HepG2 (cell line): ENCODE data around the gene FXYD6. TPM values are rescaled to one million over a fixed set of nuclear protein-coding genes. Genes with fewer than 3 reads are reported as not detected.

Experiments used
- ATAC-seq: fragments of 200-7000 bp; cut with Tn5 transposase; 3 replicates; pipeline ENCODE4 v1.9.1; 2020; ENCODE audit warnings: mild to moderate bottlenecking, moderate library complexity
- BruUV-seq: library from RNA; stranded (reverse); fragments of 400-500 nt; replicated peaks from 2 replicates; lab custom pipeline; 2021; lab: Mats Ljungman, UMichigan
- CTCF ChIA-PET: fragments of 300-600 bp; formaldehyde crosslinking; extraction: SDS; loops from one replicate; lab custom pipeline; 2021; ENCODE audit warnings: low total read pairs, inconsistent platforms, low intra/inter-chr PET ratio; lab: Yijun Ruan, JAX
- POLR2A ChIA-PET: fragments of 350-600 bp; sonication (Branson Sonifier 250); formaldehyde crosslinking; loops from one replicate; lab custom pipeline; 2020; ENCODE audit warnings: antibody characterized with exemption, inconsistent platforms; lab: Yijun Ruan, JAX
- DNase-seq: peaks from one replicate; pipeline ENCODE4 v3.0.0-alpha.2; 2015; ENCODE audit warnings: low spot score
- FAIRE-seq: peaks from 3 replicates; lab custom pipeline; 2011; peaks lifted over from hg19 to GRCh38; lab: Jason Lieb, UNC
- H2AFZ ChIP-seq: one replicate; pipeline ENCODE4 v1.6.1; 2011; ENCODE audit warnings: low read length, inconsistent platforms
- H3K27ac ChIP-seq: fragments of 300-600 bp; 3 replicates; pipeline ENCODE4 v1.8.0; 2011; ENCODE audit warnings: mixed run types, mild to moderate bottlenecking, mixed read lengths, low read length, inconsistent platforms; ENCODE audit not compliant: insufficient read depth; ENCODE audit errors: extremely low read length
- H3K27me3 ChIP-seq, 2 experiments: fragments of 200-600 bp in 1 of 2; 2 replicates in 1 of 2; 3 replicates in 1 of 2; pipeline versions ENCODE4 v1.6.0 to v1.8.0; 2011; ENCODE audit warnings: low read length in 2 of 2, mild to moderate bottlenecking in 2 of 2, moderate library complexity in 2 of 2, inconsistent platforms in 1 of 2; ENCODE audit not compliant: insufficient read depth in 2 of 2, control insufficient read depth in 1 of 2
- H3K36me3 ChIP-seq, 2 experiments: fragments of 200-600 bp in 1 of 2; replicated peaks in 1 of 2; 2 replicates in 1 of 2; 3 replicates in 1 of 2; pipeline versions ENCODE4 v1.5.1 to v1.8.0; 2011; ENCODE audit warnings: low read length in 2 of 2, inconsistent platforms in 1 of 2; ENCODE audit not compliant: insufficient read depth in 2 of 2, control insufficient read depth in 1 of 2
- H3K4me1 ChIP-seq: 2 replicates; pipeline ENCODE4 v1.5.1; 2012; ENCODE audit warnings: low read length, inconsistent platforms; ENCODE audit not compliant: insufficient read depth
- H3K4me2 ChIP-seq: 2 replicates; pipeline ENCODE4 v1.6.0; 2011; ENCODE audit warnings: low read depth, low read length, inconsistent platforms
- H3K4me3 ChIP-seq, 3 experiments: fragments of 200-600 bp in 1 of 3; sonication (generic), shearing (Covaris generic) in 1 of 3; replicated peaks in 1 of 3; 2 replicates each; pipeline ENCODE4 v1.5.1; 2011 to 2016; ENCODE audit warnings: low read length in 3 of 3, inconsistent platforms in 2 of 3, low read depth in 2 of 3, mild to moderate bottlenecking in 2 of 3, control low read depth in 1 of 3, mixed read lengths in 1 of 3; ENCODE audit not compliant: insufficient read depth in 1 of 3
- H3K79me2 ChIP-seq: one replicate; pipeline ENCODE4 v1.6.1; 2011; ENCODE audit warnings: low read length, inconsistent platforms; ENCODE audit not compliant: insufficient read depth
- H3K9ac ChIP-seq: 2 replicates; pipeline ENCODE4 v1.6.0; 2011; ENCODE audit warnings: mild to moderate bottlenecking, low read depth, low read length, inconsistent platforms; ENCODE audit not compliant: insufficient read depth
- H3K9me3 ChIP-seq: 2 replicates; pipeline ENCODE4 v1.5.1; 2012; ENCODE audit warnings: mild to moderate bottlenecking, low read length
- H4K20me1 ChIP-seq: 2 replicates; pipeline ENCODE4 v1.6.0; 2011; ENCODE audit warnings: inconsistent platforms, mild to moderate bottlenecking, low read length, moderate library complexity; ENCODE audit not compliant: insufficient read depth
- GATAD1 ChIP-seq: IDR thresholded peaks from 2 replicates; pipeline ENCODE4 v1.6.1; 2016; ENCODE audit warnings: missing genetic modification reagents, missing compliant biosample characterization
- REL ChIP-seq: sonication (generic); formaldehyde crosslinking; conservative IDR thresholded peaks from 2 replicates; pipeline ENCODE4 v1.8.0; 2022; ENCODE audit warnings: mild to moderate bottlenecking, missing genetic modification reagents, moderate library complexity
- ZFP41 ChIP-seq: sonication (generic); formaldehyde crosslinking; IDR thresholded peaks from 2 replicates; pipeline ENCODE4 v1.4.0; 2020; ENCODE audit warnings: mild to moderate bottlenecking, missing genetic modification reagents, borderline replicate concordance
- ZFP82 ChIP-seq: sonication (generic); formaldehyde crosslinking; IDR thresholded peaks from 2 replicates; pipeline ENCODE4 v1.5.1; 2020; ENCODE audit warnings: mild to moderate bottlenecking, missing genetic modification reagents, borderline replicate concordance
- ZNF281 ChIP-seq: sonication (generic); formaldehyde crosslinking; IDR thresholded peaks from 2 replicates; pipeline ENCODE4 v1.4.0; 2020; ENCODE audit warnings: missing genetic modification reagents, borderline replicate concordance
- ZNF510 ChIP-seq: sonication (generic); formaldehyde crosslinking; IDR thresholded peaks from 2 replicates; pipeline ENCODE4 v1.4.0; 2020; ENCODE audit warnings: low read depth, mild to moderate bottlenecking, missing genetic modification reagents
- ZNF607 ChIP-seq: sonication (generic); formaldehyde crosslinking; IDR thresholded peaks from 2 replicates; pipeline ENCODE4 v1.5.1; 2020; ENCODE audit warnings: missing genetic modification reagents, mild to moderate bottlenecking, borderline replicate concordance
- ZNF879 ChIP-seq: sonication (generic); formaldehyde crosslinking; IDR thresholded peaks from 2 replicates; pipeline ENCODE4 v1.8.1; 2023; ENCODE audit warnings: missing genetic modification reagents
- WGBS: methylation state at CpG from one replicate; pipeline ENCODE4 v1.1.6; 2017; ENCODE audit warnings: low lambda C conversion rate; 5-methylcytosine and 5-hydroxymethylcytosine counted together
- in situ Hi-C: cut with HindIII; loops from 2 replicates; pipeline ENCODE4 v1.10.0; 2017; ENCODE audit warnings: low pct_unique_long_range_greater_than_20kb; ENCODE audit not compliant: extremely low pct_ligation_motif_present
- intact Hi-C: fragments of 100-400 bp; cut with micrococcal nuclease; formaldehyde crosslinking; loops from one replicate; pipeline ENCODE4 v1.10.0; 2022; ENCODE audit not compliant: unreplicated experiment
- polyA plus RNA-seq, 8 experiments: library from polyadenylated mRNA; depleted of rRNA in 3 of 8; stranded (reverse) in 7 of 8; unstranded in 1 of 8; fragments of >200 nt; fragmentation: Illumina TruSeq in 4 of 8; extraction: Trizol in 4 of 8; gene quantifications; 2 replicates each; pipeline versions ENCODE4 v1.2.1 to v1.2.3, GENCODE V29; 2011 to 2016; ENCODE audit warnings: low read depth in 4 of 8, missing spikeins in 1 of 8, mixed read lengths in 1 of 8; ENCODE audit not compliant: insufficient read depth in 1 of 8
- total RNA-seq, 5 experiments: library from RNA; depleted of rRNA; stranded (reverse); fragments of >200 nt; fragmentation: Illumina TruSeq; extraction: Trizol; gene quantifications; 2 replicates each; pipeline ENCODE4 v1.2.3, GENCODE V29; 2016; ENCODE audit warnings: low read depth in 1 of 5
- TF ChIP-seq, protein P1 (sequence below): IDR thresholded peaks from 2 replicates; pipeline ENCODE4 v1.6.1; 2016; ENCODE audit warnings: mild to moderate bottlenecking
- TF ChIP-seq, protein P2 (sequence below): sonication (generic); formaldehyde crosslinking; IDR thresholded peaks from 2 replicates; pipeline ENCODE4 v1.4.0; 2020; ENCODE audit warnings: low read depth, missing genetic modification reagents

Gene FXYD6
- total and polyA plus RNA-seq, 2 of the 13 experiments (the other 11 are each of a cell fraction or from before 2014, with no cell fraction given) = not detected

DNA sequence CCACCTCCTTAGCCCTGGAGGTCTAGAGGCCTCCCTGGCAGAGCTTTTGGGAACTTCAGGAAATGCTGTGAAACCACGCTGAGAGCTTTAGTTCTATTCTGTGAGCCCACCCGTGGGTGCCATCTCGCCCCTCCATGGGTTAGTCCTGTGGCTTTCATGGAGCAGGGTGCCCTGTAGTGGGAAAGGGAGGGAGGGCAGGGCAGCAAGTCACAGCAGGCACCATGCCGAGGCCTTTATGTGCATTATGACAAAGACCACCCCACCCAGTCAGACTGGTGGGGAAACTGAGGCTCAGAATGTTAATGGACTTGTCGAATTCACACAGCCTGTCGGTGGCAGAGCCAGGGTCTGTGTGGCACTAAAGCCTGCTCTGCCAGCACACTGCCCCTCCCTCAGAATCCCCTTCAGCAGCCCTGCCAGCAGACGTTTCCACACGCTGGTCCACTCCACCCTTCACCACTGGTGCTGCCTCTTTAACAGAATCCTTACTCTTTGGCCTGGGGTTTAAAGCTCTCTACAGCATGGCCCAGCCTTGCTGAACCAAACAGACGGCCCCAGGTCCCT lies 39.3 kb upstream of the FXYD6 start (continued):
- TF ChIP-seq ZNF281 (CRISPR knock-in tag) = no peak
- TF ChIP-seq GATAD1 (CRISPR knock-in tag) = no peak
- TF ChIP-seq ZFP82 (CRISPR knock-in tag) = no peak
- TF ChIP-seq, protein P1, sequence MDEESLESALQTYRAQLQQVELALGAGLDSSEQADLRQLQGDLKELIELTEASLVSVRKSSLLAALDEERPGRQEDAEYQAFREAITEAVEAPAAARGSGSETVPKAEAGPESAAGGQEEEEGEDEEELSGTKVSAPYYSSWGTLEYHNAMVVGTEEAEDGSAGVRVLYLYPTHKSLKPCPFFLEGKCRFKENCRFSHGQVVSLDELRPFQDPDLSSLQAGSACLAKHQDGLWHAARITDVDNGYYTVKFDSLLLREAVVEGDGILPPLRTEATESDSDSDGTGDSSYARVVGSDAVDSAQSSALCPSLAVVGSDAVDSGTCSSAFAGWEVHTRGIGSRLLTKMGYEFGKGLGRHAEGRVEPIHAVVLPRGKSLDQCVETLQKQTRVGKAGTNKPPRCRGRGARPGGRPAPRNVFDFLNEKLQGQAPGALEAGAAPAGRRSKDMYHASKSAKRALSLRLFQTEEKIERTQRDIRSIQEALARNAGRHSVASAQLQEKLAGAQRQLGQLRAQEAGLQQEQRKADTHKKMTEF (CRISPR knock-in tag) = no peak
- no peak for TF ChIP-seq ZNF607 (CRISPR knock-in tag)
- TF ChIP-seq ZNF879 (CRISPR knock-in tag) = no peak

GRCh38 chr11:117914991-117915618 lies 38.6 kb upstream of the FXYD6 start:
- ChIA-PET POLR2A (no interaction called here), CTCF (no interaction called here)
- Histone ChIP-seq H3K4me1 (no peaks in the 10 kb centered on the region), H3K36me3 (no peaks in the 10 kb centered on the region), H3K4me3 (no peak overlapping the region), H3K9me3 (no peaks in the 10 kb centered on the region), H2AFZ (no peak overlapping the region), H4K20me1 (no peaks in the 10 kb centered on the region), H3K27me3 (peaks cover 3 to 76% of the 10 kb centered on the region in 2 experiments; a peak in 4 of 5 replicates), H3K79me2 (no peaks in the 10 kb centered on the region), H3K27ac (no peak overlapping the region), H3K9ac (no peak overlapping the region), H3K4me2 (no peak overlapping the region)
- DNase-seq = no peak
- BruUV-seq = no TSS peak
- 19% methylated on average over 9 of the region's 10 CpGs for whole genome bisulfite sequencing
- in situ Hi-C loops = no loop called here
- no peak for FAIRE-seq
- ATAC-seq = no peak
- intact Hi-C loops = no loop called here
- TF ChIP-seq REL (CRISPR knock-in tag) = no peak
- TF ChIP-seq, protein P2, sequence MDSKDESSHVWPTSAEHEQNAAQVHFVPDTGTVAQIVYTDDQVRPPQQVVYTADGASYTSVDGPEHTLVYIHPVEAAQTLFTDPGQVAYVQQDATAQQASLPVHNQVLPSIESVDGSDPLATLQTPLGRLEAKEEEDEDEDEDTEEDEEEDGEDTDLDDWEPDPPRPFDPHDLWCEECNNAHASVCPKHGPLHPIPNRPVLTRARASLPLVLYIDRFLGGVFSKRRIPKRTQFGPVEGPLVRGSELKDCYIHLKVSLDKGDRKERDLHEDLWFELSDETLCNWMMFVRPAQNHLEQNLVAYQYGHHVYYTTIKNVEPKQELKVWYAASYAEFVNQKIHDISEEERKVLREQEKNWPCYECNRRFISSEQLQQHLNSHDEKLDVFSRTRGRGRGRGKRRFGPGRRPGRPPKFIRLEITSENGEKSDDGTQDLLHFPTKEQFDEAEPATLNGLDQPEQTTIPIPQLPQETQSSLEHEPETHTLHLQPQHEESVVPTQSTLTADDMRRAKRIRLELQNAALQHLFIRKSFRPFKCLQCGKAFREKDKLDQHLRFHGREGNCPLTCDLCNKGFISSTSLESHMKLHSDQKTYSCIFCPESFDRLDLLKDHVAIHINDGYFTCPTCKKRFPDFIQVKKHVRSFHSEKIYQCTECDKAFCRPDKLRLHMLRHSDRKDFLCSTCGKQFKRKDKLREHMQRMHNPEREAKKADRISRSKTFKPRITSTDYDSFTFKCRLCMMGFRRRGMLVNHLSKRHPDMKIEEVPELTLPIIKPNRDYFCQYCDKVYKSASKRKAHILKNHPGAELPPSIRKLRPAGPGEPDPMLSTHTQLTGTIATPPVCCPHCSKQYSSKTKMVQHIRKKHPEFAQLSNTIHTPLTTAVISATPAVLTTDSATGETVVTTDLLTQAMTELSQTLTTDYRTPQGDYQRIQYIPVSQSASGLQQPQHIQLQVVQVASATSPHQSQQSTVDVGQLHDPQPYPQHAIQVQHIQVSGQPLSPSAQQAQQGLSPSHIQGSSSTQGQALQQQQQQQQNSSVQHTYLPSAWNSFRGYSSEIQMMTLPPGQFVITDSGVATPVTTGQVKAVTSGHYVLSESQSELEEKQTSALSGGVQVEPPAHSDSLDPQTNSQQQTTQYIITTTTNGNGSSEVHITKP (CRISPR knock-in tag) = no peak
- no peak for TF ChIP-seq ZFP41 (CRISPR knock-in tag)
- no peak for TF ChIP-seq ZNF510 (CRISPR knock-in tag)
